Measurements from ENCODE around the gene IGF2BP1.

Gene IGF2BP1

DNA sequence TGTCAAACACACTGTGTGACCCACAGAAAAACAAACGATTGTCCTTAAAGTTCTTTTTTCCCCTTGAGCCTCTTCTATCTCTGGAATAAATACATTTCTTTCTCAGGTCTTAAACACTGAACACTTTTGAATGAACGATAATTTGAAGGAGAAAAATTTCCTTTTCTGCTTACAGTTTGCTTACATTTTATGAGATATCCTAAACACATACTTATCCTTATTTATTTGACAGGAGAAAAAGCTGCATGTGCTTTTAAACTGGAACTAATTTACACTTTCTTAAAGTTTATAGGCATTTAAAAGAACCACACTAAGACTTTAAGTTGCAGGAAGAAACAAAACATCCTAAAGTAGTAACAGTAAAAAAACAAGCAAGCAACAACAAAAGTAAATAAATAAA lies 4.7 kb upstream of the IGF2BP1 start:
- H3K9me3 Mint-ChIP-seq: no peaks in the 10 kb centered on the region
- H3K27me3 Mint-ChIP-seq: peaks cover 47% of the 10 kb centered on the region
- H3K4me3 Mint-ChIP-seq: no peak overlapping the region
- peaks cover 17% of the 10 kb centered on the region for H3K4me1 Mint-ChIP-seq
- H3K27ac Mint-ChIP-seq: no peak overlapping the region
- peaks cover 4% of the 10 kb centered on the region for H3K36me3 Mint-ChIP-seq

- Mint-ChIP-seq H3K4me1 (peaks cover 20% of the 10 kb centered on the region), H3K9me3 (no peaks in the 10 kb centered on the region), H3K4me3 (no peak overlapping the region), H3K27me3 (peaks cover 50% of the 10 kb centered on the region), H3K36me3 (peaks cover 4% of the 10 kb centered on the region), H3K27ac (peak overlapping the region; percentile 23)
These were observed 3.9 kb upstream of the IGF2BP1 start for GRCh38 chr17:48993305-48993704.

DNA sequence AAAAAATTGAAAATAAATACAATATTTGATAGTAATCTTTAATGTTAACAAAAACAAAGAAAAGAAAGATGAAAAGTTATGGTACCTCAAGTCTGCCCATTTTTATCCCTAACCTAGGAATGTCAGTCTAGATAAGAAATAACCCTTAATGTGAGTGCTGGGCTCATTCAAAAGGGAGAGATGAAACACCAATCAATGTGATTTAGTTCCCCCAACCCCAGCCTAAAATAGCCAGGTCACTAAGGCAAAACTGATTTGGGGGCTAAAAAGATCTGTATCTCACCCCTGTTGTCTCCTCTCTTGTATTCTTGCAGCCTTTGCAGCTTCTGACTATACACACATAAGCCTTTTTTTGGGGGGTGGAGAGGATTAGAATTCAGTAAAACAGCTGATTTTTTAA lies 3.2 kb upstream of the IGF2BP1 start:
- Mint-ChIP-seq H3K27ac (no peak overlapping the region), H3K4me3 (no peak overlapping the region), H3K36me3 (peaks cover 6% of the 10 kb centered on the region), H3K4me1 (peaks cover 25% of the 10 kb centered on the region), H3K27me3 (peaks cover 55% of the 10 kb centered on the region), H3K9me3 (no peaks in the 10 kb centered on the region)

DNA sequence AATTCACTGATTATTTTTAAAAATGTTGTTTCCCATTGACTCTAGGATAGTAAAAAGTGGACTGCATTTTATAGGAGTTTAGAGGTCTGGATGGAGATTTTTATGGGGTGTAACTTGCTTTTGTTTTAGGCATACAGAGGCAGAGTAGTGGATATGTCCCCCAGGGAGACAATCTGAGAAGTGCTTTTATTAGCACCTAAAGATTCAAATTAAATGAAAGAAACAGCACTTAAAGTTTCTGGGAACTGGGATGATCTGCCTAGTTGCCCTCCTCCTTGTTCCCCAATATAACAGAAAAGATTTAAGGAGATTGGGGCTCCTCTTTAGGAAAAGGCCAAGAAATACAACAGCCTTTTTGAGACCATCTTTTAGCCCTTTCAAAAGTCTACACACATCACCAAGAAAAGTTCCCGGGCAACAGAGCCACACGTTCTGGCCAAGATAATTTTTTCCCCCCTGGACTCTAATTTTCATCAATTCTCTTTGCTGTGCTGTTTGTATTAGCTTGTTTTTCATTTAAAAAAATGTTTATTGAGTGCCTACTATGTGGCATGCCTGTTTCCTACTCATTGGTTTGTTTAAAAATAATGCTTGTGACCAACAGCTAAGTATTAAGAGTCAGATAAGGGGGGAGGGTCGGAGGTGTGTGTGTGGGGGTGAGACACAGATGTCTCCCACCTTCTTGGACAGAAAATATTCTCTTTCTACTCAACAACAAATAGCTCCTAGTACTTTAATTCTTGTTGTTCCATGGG lies 2.5 kb upstream of the IGF2BP1 start:
- H3K4me3 Mint-ChIP-seq: peak overlapping the region; percentile 52
- H3K36me3 Mint-ChIP-seq: peaks cover 6% of the 10 kb centered on the region
- peak overlapping the region; percentile 68 for H3K27ac Mint-ChIP-seq
- H3K9me3 Mint-ChIP-seq: no peaks in the 10 kb centered on the region
- peaks cover 25% of the 10 kb centered on the region for H3K4me1 Mint-ChIP-seq
- H3K27me3 Mint-ChIP-seq: peaks cover 60% of the 10 kb centered on the region

DNA sequence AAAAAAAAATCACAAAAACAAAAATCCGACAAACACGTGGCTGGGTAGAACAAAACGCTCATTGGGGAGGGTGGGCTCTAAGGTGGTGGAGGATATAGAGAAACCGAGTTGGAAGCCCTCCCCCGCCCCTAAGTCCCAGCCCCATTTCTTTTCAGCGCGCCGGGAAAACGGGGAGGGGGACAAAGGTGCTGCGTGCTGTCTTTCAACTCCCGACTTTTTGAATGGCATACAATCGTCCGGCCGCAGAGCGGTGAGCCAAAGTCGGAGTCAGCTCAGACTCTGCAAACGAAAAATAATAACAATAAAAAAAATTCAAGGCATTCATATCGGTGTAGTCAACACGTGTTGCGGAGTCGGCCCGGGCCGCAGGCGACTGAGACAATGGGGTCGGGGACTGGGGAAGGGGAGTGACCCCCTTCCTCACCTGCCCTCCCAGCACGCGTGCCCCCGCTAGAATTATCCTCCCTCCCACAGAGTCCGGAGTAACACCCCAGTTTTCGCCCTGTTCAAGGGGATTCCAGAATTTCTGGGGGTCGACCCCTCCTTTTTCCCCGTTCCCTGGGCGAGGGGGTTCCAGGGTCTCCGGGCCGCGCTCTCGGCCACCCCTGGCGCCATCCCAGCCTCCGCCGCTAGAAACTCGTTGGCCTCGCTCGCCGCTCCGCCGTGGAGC lies 1.7 kb upstream of the IGF2BP1 start:
- Mint-ChIP-seq H3K36me3 (peaks cover 6% of the 10 kb centered on the region), H3K27ac (peak overlapping the region; percentile 68), H3K9me3 (peaks cover 5% of the 10 kb centered on the region), H3K4me1 (peaks cover 25% of the 10 kb centered on the region), H3K4me3 (peak overlapping the region; percentile 52), H3K27me3 (peaks cover 63% of the 10 kb centered on the region)

GRCh38 chr17:48995974-48996721 lies 1.0 kb upstream of the IGF2BP1 start:
- Mint-ChIP-seq H3K36me3 (peaks cover 8% of the 10 kb centered on the region), H3K4me1 (peaks cover 25% of the 10 kb centered on the region), H3K27me3 (peaks cover 62% of the 10 kb centered on the region), H3K27ac (no peak overlapping the region), H3K9me3 (peaks cover 10% of the 10 kb centered on the region), H3K4me3 (peak overlapping the region; percentile 66)

- H3K36me3 Mint-ChIP-seq: peaks cover 8% of the 10 kb centered on the region
- H3K4me1 Mint-ChIP-seq: peaks cover 25% of the 10 kb centered on the region
- H3K9me3 Mint-ChIP-seq: peaks cover 12% of the 10 kb centered on the region
- peak overlapping the region; percentile 66 for H3K4me3 Mint-ChIP-seq
- peaks cover 66% of the 10 kb centered on the region for H3K27me3 Mint-ChIP-seq
- no peak overlapping the region for H3K27ac Mint-ChIP-seq
These were observed 473 bp upstream of the IGF2BP1 start for GRCh38 chr17:48996722-48997102.

DNA sequence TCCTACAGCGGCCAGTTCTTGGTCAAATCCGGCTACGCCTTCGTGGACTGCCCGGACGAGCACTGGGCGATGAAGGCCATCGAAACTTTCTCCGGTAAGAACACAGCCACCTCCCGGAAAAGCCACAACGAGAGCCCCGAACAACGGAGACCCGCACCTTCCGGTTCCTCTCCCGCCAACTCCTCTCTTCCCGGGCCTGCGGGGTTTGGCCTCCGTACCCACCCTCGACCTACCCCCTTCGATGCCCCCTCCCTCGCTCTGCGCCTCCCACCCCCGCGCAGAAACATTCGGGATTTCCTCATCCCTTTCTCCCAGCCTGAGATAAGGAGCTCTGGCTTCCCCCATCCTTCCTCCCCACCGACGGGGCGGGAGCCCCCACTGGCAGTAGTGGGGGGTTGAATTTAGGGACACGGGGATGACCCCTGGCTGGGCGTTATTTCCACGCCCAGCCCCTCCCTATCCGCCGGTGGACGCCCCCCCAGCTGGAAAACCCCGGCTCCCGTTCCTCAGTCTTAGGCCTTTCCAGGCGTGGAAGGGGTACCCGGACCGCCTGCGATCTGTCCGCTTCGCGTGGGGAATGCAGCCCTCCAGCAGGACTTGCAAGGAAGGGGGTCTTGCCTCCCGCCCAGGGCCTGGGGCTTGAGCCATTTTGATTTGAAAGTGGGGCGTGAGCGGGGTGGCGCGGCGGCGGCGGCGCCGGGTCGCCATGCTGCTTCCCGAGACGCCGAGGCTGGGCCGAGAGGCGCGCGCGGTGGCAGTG lies 822 bp downstream of the IGF2BP1 start:
- H3K27me3 Mint-ChIP-seq: peaks cover 66% of the 10 kb centered on the region
- H3K4me3 Mint-ChIP-seq: peak overlapping the region; percentile 62
- peaks cover 13% of the 10 kb centered on the region for H3K9me3 Mint-ChIP-seq
- H3K36me3 Mint-ChIP-seq: peaks cover 9% of the 10 kb centered on the region
- H3K4me1 Mint-ChIP-seq: peaks cover 25% of the 10 kb centered on the region
- no peak overlapping the region for H3K27ac Mint-ChIP-seq

DNA sequence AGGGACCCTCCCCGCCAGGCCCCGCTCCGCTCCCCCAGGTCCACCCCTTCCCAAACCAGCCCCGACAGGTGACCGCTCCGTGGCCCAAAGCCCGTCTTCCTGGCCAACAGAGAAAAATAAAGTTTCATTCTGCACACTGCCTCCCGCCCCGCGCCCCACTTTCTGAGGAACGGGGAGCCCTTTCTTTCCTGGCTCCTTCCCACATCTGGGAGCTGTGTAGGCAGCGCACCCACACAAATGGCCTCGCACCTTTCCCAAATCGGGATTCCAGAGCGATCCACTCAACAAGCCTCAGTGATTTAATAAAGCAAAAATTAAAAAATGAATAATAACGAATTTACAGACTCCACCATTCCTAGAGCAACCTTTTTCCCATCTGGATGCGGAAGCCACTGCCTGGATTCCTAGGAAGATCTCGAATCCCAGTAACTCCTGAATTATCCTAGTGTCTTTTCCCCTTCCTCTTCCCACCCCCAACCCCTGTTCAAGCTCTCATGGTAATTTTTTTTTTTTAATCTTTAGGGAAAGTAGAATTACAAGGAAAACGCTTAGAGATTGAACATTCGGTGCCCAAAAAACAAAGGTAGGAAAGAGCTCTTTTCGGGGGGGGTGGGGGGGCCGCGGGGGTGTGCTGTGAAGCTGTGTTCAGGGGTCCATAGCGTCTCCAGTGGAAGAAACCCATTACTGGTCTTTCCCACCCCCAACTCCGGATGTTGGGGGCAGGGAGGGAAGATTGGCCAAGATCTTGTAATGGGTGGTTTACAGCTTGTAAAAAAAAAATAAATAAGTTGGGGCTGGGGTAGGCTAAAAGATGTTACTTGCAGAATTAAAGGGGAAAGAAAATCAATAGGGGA lies 1.6 kb downstream of the IGF2BP1 start:
- peaks cover 30% of the 10 kb centered on the region for H3K4me1 Mint-ChIP-seq
- peak overlapping the region; percentile 23 for H3K27ac Mint-ChIP-seq
- H3K9me3 Mint-ChIP-seq: peaks cover 18% of the 10 kb centered on the region
- H3K4me3 Mint-ChIP-seq: peak overlapping the region; percentile 71
- peaks cover 11% of the 10 kb centered on the region for H3K36me3 Mint-ChIP-seq
- H3K27me3 Mint-ChIP-seq: peaks cover 68% of the 10 kb centered on the region

- Mint-ChIP-seq H3K4me1 (peaks cover 22% of the 10 kb centered on the region), H3K4me3 (no peak overlapping the region), H3K36me3 (peaks cover 8% of the 10 kb centered on the region)
These were observed 3.8 kb downstream of the IGF2BP1 start for GRCh38 chr17:49000943-49001342.

GRCh38 chr17:49001671-49002070 lies 4.5 kb downstream of the IGF2BP1 start:
- no peak overlapping the region for H3K4me3 Mint-ChIP-seq
- H3K9me3 Mint-ChIP-seq: peaks cover 18% of the 10 kb centered on the region
- peaks cover 8% of the 10 kb centered on the region for H3K36me3 Mint-ChIP-seq
- peaks cover 69% of the 10 kb centered on the region for H3K27me3 Mint-ChIP-seq
- H3K27ac Mint-ChIP-seq: no peak overlapping the region
- peaks cover 17% of the 10 kb centered on the region for H3K4me1 Mint-ChIP-seq

More at GRCh38 chr17:49000943-49001342, 3.8 kb downstream of the IGF2BP1 start:
- Mint-ChIP-seq H3K9me3 (peaks cover 18% of the 10 kb centered on the region), H3K27me3 (peaks cover 68% of the 10 kb centered on the region), H3K27ac (no peak overlapping the region)

DNA sequence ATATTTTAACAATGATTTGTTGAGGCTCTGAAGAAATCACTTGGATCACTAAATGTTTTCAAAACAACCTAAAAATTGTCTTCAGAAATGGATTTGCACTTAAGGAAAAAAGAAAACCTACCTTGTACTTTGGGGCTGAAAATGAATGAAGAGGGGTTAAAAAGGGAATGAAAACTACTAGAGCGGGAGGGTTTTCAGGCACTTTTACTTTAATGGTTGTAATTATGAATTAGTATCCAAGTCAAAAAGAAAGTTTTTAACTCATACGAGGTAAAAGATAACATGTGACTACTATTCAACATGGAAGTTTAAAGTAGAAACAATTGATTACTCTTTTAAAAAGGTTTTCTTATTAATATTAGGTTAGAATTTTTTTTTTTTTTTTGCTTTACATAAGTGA lies 5.1 kb downstream of the IGF2BP1 start:
- Mint-ChIP-seq H3K4me3 (no peak overlapping the region), H3K36me3 (peaks cover 8% of the 10 kb centered on the region), H3K9me3 (peaks cover 18% of the 10 kb centered on the region), H3K27ac (no peak overlapping the region), H3K4me1 (peaks cover 13% of the 10 kb centered on the region), H3K27me3 (peaks cover 70% of the 10 kb centered on the region)

DNA sequence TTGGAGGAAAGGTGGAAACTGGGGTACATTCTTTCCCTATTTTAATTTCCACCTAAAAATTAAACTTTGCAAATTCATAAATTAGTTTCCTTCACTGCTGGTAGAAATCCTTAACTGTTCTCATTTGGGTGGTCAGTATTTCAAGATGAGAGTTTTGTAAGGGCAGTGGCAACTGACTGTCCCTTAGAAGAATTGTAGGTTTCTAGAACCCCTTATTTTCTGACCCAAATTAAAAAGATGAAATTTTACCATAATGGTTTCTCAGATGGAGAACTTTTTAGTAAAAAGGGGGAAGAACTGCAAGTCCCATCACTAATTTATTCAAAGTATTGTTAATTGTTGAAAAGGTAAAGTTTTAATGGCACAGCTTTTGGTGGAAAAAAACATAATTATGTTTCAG lies 5.6 kb downstream of the IGF2BP1 start:
- no peak overlapping the region for H3K4me3 Mint-ChIP-seq
- H3K27ac Mint-ChIP-seq: no peak overlapping the region
- peaks cover 8% of the 10 kb centered on the region for H3K36me3 Mint-ChIP-seq
- H3K9me3 Mint-ChIP-seq: peaks cover 18% of the 10 kb centered on the region
- peaks cover 13% of the 10 kb centered on the region for H3K4me1 Mint-ChIP-seq
- peaks cover 73% of the 10 kb centered on the region for H3K27me3 Mint-ChIP-seq

Data from activated naive CD4-positive, alpha-beta T cell treated with anti-CD3 and anti-CD28 coated beads, Interleukin-2, amount 50 U/mL, for 24 hours (primary cell).